KG1 (cell line): ENCODE data around the gene HGF.

Source experiments
- DNase-seq: peaks from one replicate; lab custom pipeline; 2025; lab: John Stamatoyannopoulos, UW

HGF gene

DNA sequence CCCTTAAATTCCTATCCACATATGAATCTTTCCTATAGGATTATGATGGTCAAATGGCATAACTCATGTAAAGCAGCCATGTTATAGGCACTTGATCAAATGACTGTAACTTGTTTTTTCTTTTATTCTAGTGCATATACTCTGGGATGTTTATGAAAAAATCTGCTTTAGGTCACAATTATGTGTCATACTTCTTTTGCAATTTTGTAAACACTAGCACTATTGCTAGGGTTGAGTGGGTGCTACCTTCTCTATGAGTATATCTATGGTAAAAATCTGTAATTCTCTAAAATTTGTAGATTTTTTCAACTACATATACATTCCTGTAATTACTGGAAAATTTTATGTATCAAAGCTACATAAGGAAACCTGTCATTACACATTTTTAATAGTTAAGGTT, 50.0 kb downstream of the HGF start:
- no peak for DNase-seq

DNA sequence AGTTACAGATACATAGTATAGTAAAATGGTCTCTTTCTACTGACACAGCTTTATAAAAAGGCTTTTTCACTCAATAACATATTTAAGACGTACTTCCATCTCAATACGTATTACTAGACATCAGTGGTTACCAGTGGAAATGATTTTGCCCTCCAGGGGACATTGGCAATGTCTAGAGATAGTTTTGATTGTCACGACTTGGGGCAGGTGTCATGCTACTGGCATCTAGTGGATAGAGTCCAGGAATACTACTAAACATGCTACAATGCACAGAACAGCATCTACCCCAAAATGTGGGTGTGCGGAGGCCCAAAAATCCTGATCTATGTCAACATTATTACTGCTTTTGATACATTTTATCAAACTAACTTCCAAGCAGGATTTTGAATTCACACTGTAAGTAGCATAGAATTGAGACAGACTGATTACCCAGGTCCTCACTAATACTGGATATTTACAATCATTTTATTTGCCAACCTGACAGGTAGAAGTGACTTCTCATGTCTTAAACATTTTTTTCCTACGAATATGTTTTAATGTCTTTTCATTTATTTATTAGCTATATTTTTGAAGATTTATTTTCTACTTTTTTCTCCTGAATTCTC, 53.8 kb downstream of the HGF start:
- DNase-seq, result no peak

DNA sequence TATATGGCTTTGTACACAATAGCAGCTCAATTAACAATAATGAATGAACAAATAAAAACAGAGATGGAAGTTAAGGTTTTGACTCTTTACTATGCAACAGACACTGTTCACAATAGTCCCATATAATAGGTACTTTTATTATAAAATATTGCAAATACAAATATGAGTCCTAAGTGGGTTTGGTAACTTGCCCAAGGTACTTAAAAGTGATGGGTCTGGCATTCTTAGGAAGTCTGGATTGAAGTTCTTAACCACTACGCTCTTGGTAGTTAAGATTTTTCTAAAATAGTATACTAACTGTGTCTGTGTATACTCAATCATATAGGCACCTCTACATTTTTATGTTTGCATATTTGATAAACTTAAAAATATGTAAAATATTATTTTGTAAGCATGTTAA, 55.5 kb downstream of the HGF start:
- no peak for DNase-seq

DNA sequence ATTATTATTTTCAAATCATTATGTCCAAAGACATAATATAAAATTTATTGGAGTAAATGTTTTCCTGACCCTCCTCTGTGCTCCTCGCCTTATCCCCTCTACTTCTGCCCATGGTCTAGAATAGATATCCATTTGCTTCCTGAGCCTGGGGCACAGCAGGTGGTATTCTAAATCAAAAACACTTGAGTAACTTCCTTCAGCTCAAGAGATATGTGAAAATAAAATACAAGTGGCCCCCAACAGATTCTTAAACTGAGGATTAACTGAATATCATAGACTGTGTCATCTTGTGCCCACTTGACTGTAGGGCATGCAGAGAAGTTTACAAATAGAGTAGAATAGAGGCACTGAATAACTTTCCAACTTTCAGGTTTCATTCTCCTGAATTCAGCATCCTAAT, 59.1 kb downstream of the HGF start:
- DNase-seq, result no peak

DNA sequence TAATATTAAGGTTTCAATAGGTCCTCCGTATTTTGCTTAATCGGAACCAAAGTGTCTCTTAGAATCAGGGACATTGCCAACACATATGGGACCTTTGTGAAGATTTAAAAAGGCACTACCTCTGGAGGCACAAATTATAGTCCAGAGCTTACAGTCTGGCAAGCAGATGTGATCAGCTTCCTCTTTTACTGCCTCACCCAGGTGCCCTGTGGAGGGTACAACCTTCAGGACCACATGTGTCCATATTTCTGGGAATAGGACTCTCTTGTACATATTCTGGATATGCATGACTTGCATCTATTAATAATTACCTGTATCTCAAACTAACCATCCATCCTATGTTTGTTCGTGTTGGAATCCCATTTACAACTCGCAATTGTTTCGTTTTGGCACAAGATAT, 60.0 kb downstream of the HGF start:
- no peak for DNase-seq

DNA sequence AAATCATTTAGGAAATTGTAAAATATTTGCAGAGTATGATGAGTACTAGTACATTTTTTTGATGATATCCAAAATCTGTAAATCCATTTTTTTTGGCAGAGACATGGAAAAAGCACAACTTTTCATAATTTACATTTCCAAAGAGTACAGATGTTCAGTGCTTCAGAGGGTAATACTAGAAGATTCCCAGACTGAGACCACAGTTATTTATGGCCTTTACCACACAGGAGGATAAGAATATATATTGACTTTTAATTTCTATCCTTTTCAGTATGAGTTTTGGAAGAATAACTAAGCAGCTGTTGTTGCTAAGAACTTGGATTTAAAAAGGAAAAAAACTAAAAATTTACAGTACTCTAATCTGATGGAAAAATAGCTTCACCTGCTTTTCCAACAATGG, 61.9 kb downstream of the HGF start:
- no peak for DNase-seq

DNA sequence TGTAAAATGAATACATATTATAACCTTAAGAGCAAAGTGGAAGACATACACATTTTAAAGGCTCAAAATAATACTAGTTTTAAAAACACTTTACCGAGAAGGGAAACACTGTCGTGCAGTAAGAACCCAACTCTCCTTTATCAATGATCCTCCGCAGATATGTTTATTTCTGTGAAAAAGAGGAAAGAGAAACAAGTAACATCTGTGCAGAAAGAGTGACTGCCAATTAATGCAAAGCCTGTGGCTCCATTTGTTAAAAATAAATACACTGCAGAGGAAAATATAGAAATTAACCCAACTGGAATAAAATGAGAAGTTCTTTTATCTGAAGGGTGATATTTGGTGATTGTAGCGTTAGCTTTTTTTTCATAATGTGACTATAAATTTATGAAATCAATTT, 62.7 kb downstream of the HGF start:
- DNase-seq, result no peak

DNA sequence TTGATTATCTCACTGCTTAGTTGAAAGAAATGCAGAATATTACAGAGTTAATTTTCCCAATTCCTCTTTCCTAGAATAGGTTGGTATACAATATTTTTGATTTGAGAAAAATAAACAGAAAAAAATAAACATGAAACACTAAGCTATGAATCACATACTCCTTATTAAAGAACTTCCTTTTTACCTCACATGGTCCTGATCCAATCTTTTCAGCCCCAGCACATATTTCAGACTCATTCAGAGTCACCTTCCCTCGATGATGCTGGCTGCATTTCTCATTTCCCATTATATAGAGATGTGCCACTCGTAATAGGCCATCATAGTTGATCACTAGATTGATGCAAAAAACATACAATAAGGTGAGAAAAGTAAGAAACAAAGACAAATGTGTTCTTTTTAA, 64.6 kb downstream of the HGF start:
- DNase-seq, result no peak

DNA sequence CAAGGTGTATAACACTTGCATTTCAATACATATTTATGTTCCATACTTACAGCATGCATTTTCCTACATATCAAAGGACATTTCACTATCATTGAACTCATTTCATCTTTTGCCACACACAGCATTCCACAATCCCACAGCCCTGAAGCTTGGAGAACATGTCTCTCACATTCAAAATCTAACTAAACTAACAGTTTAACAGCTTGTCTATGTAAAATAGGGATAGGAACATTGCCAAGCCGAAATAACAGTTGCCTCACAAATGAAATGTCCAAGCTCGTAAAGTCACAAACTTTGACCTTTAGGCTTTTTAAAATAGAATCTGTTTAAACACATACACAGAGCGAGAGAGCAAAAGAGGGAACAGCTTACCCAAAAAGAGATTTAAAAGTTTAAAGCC, 65.3 kb downstream of the HGF start:
- DNase-seq, result no peak

DNA sequence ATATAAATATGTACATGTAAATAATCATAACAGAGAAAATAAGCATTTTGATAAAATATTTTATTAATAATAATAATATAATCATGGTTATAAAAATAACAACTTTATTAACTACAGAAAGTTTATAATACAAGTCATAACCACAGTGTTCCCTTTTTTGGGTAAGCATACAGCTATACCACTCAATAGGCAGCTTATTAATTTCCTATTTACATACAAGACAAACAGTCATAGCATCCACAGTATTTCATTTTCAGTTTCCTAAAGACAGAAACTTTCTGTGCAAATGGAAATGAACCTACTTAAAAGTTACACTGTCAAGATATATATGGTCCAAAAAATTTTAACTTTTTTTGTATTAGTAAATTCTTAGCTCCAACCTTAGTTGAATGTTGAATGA, 70.9 kb downstream of the HGF start:
- DNase-seq, result no peak

DNA sequence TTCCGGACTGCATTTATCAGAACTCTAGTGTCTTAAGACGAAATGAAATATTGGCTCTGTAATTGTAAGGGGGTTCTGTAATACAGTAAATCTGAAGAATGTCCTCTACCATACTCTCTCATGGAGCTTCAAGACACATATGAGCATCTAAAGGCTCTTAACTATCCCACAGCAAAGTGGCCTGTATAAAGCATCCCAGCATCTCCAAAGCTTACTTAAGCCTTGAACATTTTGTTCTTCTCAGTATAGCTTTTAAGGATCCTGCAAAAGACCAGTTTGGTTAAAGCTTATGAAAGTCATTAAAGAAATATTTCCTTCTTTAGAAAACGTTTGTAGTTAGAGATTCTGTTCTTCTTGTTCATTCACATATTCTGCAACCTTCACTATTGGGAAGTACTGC, 75.1 kb downstream of the HGF start:
- no peak for DNase-seq

DNA sequence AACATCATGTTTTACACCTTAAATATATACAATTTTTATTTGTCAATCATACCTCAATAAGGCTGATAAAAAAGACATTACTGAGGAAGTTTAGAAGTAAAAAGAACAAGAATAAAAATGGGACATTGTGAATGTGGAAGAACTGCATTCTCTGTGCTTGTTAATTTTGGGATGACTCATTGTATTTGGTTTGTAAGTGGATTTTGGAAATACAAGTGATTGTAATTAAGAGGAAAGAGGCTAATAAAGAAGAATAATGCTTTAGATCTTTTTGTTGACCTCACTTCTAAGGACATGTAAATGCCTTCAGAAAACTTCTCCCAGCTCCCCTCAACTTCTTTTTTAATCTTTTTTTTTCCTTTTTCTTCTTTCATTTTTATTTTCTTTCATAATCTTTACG, 76.0 kb downstream of the HGF start:
- DNase-seq, result no peak

DNA sequence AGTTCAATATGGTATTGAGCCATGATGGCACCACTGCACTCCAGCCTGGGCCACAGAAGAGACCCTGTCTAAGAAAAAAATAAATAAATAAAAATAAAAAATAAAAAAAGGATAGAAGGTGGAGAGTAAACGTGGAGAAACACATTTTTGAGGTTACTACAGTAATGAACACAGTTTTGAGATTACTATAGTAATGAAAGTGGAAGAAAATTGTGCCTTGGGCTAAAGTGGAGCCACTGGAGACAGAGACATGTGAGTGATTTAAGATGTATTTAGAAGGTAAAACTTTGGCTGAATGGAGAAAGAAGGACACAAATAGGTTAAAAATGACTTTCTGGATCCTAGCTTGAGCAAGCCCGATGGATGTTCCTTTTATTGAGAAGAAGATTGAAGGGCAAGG, 76.8 kb downstream of the HGF start:
- no peak for DNase-seq

DNA sequence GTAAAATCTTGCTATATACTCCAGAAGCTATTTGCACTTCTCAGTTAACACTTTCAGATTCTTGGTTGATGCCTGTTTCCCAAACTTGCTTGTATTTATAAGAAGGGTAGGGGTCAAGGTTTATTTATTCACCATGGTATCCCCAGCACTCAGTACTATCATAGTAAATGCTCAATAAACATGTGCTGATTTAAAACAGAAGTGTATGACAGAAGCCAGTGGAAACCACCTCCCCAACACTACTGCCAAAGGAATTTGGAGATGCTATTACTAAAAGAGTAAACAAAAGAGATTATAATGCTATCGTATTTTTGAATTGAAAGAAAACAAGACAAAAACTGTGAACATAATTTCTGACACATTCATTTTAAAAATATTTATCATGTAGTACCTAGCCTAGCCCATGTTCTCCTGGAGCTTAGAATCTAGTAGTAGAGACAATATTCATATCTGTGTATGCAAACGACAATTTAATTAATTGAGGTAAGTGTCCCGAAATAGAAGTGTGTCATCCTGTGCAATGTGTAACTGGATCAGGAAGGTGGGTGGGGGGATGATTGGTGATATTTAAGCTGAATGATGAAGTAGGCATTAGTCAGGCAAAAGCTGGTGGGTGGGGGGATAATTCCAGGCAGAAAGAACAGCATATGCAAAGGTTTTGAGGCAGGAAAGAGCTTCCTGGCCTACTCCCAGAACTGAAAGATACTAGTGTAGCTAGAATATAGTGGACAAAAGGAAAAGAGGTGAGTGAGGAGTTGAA, 77.5 kb downstream of the HGF start:
- DNase-seq, result no peak

DNA sequence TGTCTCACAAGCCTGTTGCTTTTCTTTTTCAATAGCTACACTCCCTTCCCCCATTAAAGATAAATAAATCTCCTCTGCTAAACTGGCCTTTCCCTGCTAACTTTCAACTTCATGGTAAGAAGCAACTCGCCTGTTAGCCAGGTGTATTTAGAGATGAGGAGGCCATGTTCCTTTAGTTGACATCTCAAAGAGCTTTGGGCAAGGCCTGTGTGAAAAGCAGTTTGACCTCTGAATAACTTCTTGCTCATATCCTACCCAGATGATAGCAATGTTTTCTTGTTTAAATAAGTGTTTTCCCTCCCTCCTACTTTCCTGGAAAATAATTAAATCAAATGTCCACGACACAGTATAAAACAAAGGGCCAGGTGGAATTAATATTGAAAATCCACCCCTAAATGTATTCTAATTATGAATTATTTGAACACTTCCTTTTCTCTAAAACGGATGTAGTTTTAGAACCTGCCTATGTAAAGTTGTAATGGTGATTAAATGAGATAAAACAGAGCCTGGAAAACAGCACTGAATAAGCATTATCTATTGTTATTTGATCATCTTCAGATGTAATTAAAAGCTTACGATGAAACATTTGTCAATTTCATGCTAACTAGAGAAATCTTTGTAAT, 78.5 kb downstream of the HGF start:
- no peak for DNase-seq

DNA sequence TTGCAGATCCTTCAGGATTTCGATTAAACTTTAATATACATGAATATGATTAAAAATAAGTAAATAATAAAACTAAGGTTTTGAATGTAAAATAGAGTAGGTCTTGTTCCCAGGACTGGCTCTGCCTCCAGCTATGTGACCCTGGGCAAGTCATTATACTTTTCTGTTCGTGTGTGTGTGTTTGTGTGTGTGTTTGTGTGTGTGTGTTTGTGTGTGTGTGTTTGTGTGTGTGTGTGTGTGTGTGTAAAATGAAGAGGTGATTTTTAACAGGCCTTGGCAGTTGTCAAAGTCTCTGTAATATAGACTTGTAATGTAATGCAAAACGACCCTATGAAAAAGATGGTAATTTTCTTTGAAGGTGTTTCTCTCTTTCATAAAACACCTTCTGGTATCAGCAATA, 79.2 kb downstream of the HGF start:
- DNase-seq, result no peak

DNA sequence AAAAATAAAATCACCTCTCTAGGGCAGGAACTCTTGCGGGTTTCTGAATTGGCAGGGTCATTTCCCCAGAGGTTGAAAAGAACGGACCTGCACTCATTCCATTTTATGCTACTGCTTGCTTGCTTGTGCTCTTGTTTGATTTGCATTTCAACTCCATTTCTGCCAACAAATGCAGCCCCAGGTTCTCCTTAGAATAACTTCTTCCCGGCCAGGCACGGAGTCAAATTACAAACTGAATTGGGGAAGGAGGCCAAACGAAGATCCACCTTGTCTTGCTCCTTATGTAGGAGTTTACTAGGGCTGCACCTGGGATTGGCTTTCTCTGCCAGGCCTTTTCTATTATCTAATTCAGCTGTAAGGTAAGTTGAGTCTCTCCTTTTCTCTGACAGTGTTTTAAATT, 79.6 kb downstream of the HGF start:
- DNase-seq, result no peak

DNA sequence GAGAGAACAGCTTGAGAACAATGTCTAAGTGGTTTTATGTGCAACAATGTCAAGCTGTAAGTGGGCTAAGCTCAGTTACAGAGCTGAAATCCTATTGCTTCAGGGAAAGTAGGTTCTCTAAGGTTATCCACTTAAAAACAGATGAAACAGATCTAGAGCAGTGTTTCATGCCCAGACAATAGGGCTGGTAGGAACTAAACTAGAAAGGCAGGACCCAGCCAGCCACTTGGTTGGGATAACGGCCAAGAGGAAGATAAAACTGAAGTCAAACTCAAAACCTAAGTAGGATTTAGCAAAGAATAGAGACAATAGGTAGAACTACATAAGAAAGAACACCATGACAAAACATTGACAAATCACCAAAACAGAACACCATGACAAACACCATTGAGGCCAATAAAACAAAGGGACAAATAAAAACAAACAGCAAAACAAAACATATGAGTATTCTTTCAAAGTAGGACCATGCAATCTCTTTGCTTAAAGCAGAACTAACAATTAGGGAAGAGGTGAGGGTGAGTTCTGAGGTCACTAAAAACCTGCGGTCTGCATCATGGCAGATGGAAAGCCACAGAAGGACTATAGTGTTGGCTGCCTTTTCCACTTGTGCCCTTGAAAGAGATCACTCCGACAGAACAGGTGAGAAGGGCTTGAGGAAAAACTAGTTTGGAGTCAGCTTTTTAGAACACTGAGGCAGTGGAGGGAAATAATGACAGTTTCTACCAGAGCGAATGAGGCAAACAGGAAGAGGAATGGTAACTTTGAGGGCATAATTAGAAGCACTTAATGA, 81.0 kb downstream of the HGF start:
- no peak for DNase-seq

DNA sequence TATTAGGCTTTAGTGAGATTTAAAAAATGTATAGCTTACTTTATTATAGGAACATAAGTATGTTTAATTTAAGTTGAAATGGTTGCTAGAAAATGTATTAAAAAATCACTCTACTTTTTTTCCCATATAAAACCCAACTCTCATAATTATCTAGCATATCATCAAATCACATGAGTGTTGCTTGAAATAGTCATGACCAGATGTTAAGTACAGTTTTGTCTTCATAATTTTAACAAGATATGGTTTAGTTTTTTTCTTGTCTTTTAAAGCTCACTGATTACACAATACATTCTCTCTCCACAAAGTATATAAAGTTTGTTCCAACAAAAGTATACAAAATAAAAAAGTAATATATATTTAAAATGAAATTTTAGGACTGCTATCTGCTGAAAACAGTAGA, 82.8 kb downstream of the HGF start:
- DNase-seq, result no peak

DNA sequence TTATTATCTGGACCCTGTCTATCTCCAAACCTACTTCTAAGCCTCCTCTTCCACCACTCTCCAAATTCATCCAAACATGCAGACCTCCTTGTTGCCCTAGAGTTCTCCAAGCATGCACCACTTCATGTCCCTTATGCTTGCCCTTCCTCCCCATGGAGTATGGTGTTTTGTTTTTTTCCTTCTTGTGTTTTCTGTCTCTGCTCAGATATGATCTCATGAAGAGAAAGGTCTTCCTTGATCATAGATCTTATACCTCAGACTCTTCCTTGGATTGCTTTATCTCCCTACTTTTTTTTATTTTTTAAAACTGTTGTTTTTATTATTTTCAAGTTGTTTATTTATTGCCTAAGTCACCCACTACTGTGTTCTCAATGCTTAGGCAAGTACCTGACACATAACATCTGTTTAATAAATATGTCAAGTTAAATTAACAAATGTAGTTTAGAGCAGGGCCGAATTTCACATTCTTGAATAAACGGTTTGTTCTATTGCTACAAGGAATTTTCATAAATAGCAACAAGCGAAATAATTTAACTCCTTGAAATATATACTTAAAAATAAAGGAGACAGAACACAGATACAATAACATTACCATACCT, 84.5 kb downstream of the HGF start:
- no peak for DNase-seq

DNA sequence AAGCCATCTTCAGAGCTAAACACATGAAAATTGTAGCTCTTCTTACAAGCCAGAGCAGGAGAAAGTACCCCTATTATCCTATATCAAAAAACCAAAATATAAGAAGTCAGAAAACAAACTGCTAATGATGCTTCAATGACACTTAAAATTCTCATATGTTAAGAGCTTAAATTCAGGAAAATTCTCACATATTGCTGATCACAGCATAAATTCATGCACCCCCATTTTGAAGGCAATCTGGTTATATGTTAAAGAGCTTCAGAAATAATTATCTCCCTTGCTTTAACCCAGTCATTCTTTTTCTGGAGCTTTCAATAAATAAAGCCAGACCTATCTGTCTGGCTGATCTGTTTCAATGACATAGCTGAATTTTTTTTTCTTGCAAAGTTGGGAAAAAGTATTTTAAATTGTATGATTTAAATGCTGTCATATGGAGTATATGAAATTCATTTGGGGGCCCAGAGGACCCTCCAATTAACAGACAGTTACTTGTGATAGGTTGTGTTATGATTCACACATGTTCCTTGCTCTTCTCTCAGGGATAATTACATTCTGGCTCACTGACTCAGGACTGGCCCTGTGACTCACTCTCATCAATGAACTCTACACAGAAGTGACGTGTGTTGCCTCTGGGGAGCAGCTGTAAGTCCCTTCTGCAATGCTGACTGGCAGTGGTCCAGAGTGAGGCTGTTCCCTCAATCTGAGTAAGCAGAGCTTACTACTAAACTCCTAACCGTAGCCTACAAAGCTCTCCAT, 85.2 kb downstream of the HGF start:
- peak; percentile 23 for DNase-seq

DNA sequence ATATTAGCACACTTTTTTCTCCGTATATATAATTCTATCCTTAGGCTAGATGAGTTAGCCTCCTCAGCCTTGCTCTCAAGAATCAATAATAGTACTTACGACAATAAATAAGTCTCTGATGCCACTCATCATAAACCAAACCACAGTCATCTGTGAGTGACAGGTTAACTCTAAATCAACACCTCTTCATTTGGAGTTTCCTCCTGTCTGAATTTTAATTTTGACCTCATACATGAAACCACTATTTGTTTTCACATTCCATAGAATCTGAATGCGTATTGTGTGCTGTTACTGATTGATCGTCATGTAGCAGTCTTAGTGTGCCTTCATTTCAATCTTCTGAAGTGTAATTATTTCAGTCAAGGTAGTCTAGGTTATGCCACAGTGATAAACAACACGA, 85.8 kb downstream of the HGF start:
- DNase-seq, result no peak
